GM04503 (cell line): ENCODE data around the gene TOR1AIP1.
A peak's percentile ranks its signal among the peaks of the same experiment; 100 is the strongest.
"Not testable (repeated sequence)": the region's sequence is repeated elsewhere in the genome, so short reads cannot be mapped to it uniquely, and the experiment has no call there.

Source experiments
- DNase-seq: peaks from one replicate; pipeline ENCODE4 v3.0.0-alpha.2; 2012; ENCODE audit warnings: low read depth

TOR1AIP1 gene

GRCh38 chr1:179938752-179939151 lies 56.7 kb downstream of the TOR1AIP1 start:
- DNase-seq = no peak

GRCh38 chr1:179939941-179940340 lies 57.9 kb downstream of the TOR1AIP1 start:
- DNase-seq = no peak

DNA sequence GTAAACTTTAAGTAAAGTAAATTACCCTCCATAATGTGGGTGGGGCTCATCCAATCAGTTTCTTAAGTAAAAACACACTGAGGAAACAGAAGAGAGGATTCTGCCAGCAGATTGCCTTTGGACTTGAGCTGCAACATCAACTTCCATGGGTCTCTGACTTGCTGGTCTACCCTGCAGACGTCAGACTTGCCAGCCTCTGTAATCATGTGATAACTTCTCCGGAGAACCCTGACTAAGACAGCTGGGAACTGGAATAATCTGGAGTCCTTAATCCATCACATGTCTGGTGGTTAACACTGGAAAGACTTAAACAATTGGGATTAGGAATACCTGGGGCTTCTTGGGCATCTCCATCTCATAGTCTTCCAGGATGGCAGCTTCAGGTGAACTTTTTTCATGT lies 59.4 kb downstream of the TOR1AIP1 start:
- DNase-seq = no peak

DNA sequence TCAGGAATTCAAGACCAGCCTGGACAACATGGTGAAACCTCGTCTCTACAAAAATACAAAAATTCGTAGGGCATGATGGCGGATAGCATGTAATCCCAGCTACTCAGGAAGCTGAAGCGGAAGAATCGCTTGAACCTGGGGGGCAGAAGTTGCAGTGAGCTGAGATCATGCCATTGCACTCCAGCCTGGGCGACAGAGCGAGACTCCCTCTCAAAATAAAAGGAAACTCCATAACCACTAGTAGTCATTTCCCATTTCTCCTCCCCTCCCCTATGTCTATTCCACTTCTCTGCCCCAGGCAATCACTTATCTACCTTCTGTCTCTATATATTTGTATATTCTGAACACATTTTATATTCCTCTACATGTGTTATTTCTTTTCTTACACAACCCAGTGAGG lies 68.6 kb downstream of the TOR1AIP1 start:
- no peak for DNase-seq

DNA sequence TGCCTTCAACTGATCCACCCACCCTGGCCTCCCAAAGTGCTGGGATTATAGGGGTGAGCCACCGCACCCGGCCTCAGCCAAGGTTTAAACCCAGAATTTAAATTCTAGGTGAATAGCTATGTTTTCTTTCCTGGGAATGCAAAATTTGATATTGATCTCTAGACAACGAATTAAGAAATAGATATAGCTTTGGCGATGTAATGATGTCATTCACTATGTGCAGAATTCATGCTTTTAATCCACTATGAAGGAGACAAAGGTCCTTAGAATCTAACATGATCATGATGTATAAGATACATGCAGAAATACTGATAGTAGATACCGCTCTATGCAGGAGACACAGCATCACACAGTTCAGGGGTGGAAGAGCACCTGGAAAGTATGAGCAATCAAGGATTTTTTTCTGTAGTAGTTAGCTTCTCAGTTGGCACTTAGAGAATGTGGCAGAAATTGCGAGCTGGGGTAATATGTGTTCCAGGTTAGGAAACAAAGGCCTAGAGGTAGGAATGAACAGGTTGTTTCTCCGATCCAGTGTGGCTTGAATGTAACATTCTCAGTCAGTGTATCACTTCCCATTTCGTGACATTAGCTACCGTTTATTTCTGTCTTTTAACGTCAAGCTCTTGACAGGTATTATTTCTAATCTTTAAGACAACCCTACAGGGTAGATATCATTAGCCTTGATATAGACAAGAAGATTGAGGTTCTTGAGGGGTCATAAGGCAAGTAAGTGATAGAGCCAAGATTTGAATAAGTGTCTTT lies 69.5 kb downstream of the TOR1AIP1 start:
- DNase-seq = no peak

- DNase-seq = no peak
Measured at GRCh38 chr1:179952186-179952585, 70.1 kb downstream of the TOR1AIP1 start.

GRCh38 chr1:179953974-179954492 lies 71.9 kb downstream of the TOR1AIP1 start:
- peak; percentile 29 for DNase-seq

GRCh38 chr1:179954493-179955286 lies 72.6 kb downstream of the TOR1AIP1 start, which contains the start of gene CEP350:
TSS of gene CEP350 (plus strand) at chr1:179954810. CDS start at chr1:179986182, 31,372 bp downstream.
- peak; percentile 96 for DNase-seq

- no peak for DNase-seq
Measured at GRCh38 chr1:179955287-179955680, 73.2 kb downstream of the TOR1AIP1 start.

- no peak for DNase-seq
Measured at GRCh38 chr1:179955731-179956130, 73.6 kb downstream of the TOR1AIP1 start.

DNA sequence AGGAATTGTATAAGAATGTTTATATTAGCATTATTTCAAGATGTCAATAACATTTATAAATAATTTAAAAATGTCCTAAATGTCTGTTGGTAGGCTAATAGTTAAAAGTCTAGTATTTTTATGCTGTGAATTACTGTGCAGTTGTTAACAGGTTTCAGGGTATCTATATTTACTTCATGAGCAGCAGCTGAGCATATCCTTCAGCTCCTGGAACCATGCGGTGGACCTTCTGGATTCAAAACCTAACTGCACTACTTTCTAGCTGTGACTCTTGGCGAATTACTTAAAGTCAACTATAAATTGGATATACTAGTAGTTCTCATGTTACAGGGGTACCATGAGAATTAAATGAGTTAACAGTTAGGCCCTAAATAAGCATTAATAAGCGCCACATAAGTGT lies 76.3 kb downstream of the TOR1AIP1 start:
- no peak for DNase-seq

DNA sequence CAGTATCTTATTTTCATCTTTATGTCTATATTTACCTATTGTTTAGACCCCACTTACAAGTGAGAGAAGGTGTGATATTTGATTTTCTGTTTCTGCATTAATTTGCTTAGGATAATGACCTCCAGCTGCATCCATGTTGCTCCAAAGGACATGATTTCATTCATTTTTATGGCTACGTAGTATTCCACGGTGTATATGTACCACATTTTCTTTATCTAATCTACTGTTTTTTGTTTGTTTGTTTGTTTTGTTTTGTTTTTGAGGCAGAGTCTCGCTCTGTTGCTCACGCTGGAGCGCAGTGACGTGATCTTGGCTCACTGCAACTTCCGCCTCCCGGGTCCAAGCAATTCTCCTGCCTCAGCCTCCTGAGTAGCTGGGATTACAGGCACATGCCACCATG lies 80.1 kb downstream of the TOR1AIP1 start:
- DNase-seq = not testable (repeated sequence)

- no peak for DNase-seq
Measured at GRCh38 chr1:179966551-179966950, 84.5 kb downstream of the TOR1AIP1 start.

- no peak for DNase-seq
Measured at GRCh38 chr1:179968284-179968993, 86.4 kb downstream of the TOR1AIP1 start.

DNA sequence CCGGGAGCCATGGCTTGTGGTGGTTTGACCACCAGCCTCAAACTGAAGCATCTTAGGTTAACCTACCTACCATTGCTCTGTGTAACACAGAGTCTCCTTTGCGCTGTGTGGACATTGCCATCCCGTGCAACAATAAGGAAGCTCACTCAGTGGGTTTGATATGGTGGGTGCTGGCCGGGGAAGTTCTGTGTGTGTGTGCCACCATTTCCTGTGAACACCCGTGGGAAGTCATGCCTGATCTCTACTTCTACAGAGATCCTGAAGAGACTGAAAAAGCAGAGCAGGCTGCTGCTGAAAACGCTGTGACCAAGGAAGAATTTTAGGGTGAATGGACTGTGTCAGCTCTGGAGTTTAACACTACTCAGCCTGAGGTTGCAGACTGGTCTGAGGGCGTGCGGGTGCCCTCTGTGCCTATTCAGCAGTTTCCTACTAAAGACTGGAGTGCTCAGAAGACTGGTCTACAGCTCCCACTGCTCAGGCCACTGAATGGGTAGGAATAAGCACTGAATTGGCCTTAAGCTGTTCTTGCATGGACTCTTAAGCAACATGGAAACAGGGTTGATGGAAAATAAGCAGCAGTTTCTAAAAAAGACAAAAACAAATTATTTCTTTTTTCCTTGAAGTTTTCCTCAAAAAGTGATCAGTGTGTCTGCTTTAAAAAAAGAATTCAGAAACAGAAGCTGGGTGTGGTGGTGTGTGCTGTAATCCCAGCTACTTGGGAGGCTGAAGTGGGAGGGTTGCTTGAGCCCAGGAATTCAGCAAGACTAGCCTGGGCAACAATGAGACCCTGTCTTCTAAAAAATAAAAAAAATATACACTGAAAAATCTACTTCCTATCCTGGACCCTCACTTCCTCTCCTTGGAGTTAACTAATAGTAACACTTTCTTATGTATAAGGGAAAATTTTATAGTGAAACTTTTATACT lies 87.2 kb downstream of the TOR1AIP1 start:
- DNase-seq = no peak
